ENCODE measurements around the gene SLC22A9. TPM values are rescaled to one million over a fixed set of nuclear protein-coding genes. Genes with fewer than 3 reads are reported as not detected.
"Not testable (repeated sequence)": the region's sequence is repeated elsewhere in the genome, so short reads cannot be mapped to it uniquely, and the experiment has no call there.

SLC22A9 gene
- total RNA-seq, 1 experiment from 2014 or later, result not detected

- no peak overlapping the region for H3K4me3 ChIP-seq
Measured at GRCh38 chr11:63417174-63417852, 47.7 kb downstream of the SLC22A9 start.

GRCh38 chr11:63427971-63428508 is 58.5 kb downstream of the SLC22A9 start:
- no peaks in the 10 kb centered on the region; the same call in none of the 2 replicates for H3K9me3 ChIP-seq (replicated peaks)

More at GRCh38 chr11:63417174-63417852, 47.7 kb downstream of the SLC22A9 start:
- Histone ChIP-seq H3K27ac (no peak overlapping the region), H3K9me3 (replicated peaks) (no peaks in the 10 kb centered on the region), H3K36me3 (no peaks in the 10 kb centered on the region), H3K27me3 (no peaks in the 10 kb centered on the region), H3K4me1 (no peaks in the 10 kb centered on the region)
- no peak for DNase-seq

GRCh38 chr11:63430731-63431130 is 61.1 kb downstream of the SLC22A9 start:
- DNase-seq; H3K27me3 ChIP-seq; H3K4me1 ChIP-seq; H3K9me3 ChIP-seq (replicated peaks); H3K27ac ChIP-seq; H3K36me3 ChIP-seq; H3K4me3 ChIP-seq: not testable (repeated sequence)

More at GRCh38 chr11:63427971-63428508, 58.5 kb downstream of the SLC22A9 start:
- no peaks in the 10 kb centered on the region for H3K4me1 ChIP-seq
- no peaks in the 10 kb centered on the region for H3K27me3 ChIP-seq
- no peak for DNase-seq
- H3K36me3 ChIP-seq, result no peaks in the 10 kb centered on the region
- no peak overlapping the region for H3K4me3 ChIP-seq
- no peak overlapping the region for H3K27ac ChIP-seq

GRCh38 chr11:63435351-63435750 is 65.8 kb downstream of the SLC22A9 start:
- H3K9me3 ChIP-seq (replicated peaks); H3K27ac ChIP-seq: not testable (repeated sequence)

GRCh38 chr11:63435831-63436230 is 66.2 kb downstream of the SLC22A9 start:
- not testable (repeated sequence) for H3K36me3 ChIP-seq; DNase-seq; H3K27me3 ChIP-seq; H3K27ac ChIP-seq; H3K4me3 ChIP-seq; H3K4me1 ChIP-seq; H3K9me3 ChIP-seq (replicated peaks)

More at GRCh38 chr11:63435351-63435750, 65.8 kb downstream of the SLC22A9 start:
- not testable (repeated sequence) for H3K27me3 ChIP-seq, H3K4me1 ChIP-seq, H3K4me3 ChIP-seq, H3K36me3 ChIP-seq, DNase-seq

- no peaks in the 10 kb centered on the region for H3K9me3 ChIP-seq (replicated peaks)
- H3K4me3 ChIP-seq, result no peak overlapping the region
- DNase-seq, result no peak
- no peak overlapping the region for H3K27ac ChIP-seq
- H3K36me3 ChIP-seq, result no peaks in the 10 kb centered on the region
- no peaks in the 10 kb centered on the region for H3K4me1 ChIP-seq
- no peaks in the 10 kb centered on the region for H3K27me3 ChIP-seq
Measured at GRCh38 chr11:63443714-63444113, 74.1 kb downstream of the SLC22A9 start.

GRCh38 chr11:63444160-63444559 is 74.6 kb downstream of the SLC22A9 start:
- no peak for DNase-seq
- no peak overlapping the region for H3K27ac ChIP-seq
- H3K27me3 ChIP-seq, result no peaks in the 10 kb centered on the region
- no peaks in the 10 kb centered on the region for H3K36me3 ChIP-seq
- no peak overlapping the region for H3K4me3 ChIP-seq
- no peaks in the 10 kb centered on the region for H3K4me1 ChIP-seq
- no peaks in the 10 kb centered on the region for H3K9me3 ChIP-seq (replicated peaks)

GRCh38 chr11:63445118-63445517 is 75.5 kb downstream of the SLC22A9 start:
- DNase-seq, result no peak
- no peaks in the 10 kb centered on the region for H3K4me1 ChIP-seq
- H3K4me3 ChIP-seq, result no peak overlapping the region
- H3K27ac ChIP-seq, result no peak overlapping the region
- no peaks in the 10 kb centered on the region for H3K36me3 ChIP-seq
- no peaks in the 10 kb centered on the region for H3K9me3 ChIP-seq (replicated peaks)
- no peaks in the 10 kb centered on the region for H3K27me3 ChIP-seq

GRCh38 chr11:63445720-63446119 is 76.1 kb downstream of the SLC22A9 start:
- Histone ChIP-seq H3K9me3 (replicated peaks) (no peaks in the 10 kb centered on the region), H3K27ac (no peak overlapping the region), H3K4me3 (no peak overlapping the region), H3K36me3 (no peaks in the 10 kb centered on the region), H3K27me3 (no peaks in the 10 kb centered on the region), H3K4me1 (no peaks in the 10 kb centered on the region)
- DNase-seq, result no peak

- H3K27ac ChIP-seq, result no peak overlapping the region
Measured at GRCh38 chr11:63448646-63449045, 79.1 kb downstream of the SLC22A9 start.

GRCh38 chr11:63459586-63459985 is 90.0 kb downstream of the SLC22A9 start:
- Histone ChIP-seq H3K9me3 (replicated peaks) (no peaks in the 10 kb centered on the region), H3K27me3 (peaks cover 3% of the 10 kb centered on the region; the same call in 1 of the 2 replicates), H3K4me1 (no peaks in the 10 kb centered on the region), H3K27ac (no peak overlapping the region), H3K4me3 (no peak overlapping the region), H3K36me3 (no peaks in the 10 kb centered on the region)
- DNase-seq, result no peak

More at GRCh38 chr11:63448646-63449045, 79.1 kb downstream of the SLC22A9 start:
- no peak for DNase-seq
- Histone ChIP-seq H3K4me3 (no peak overlapping the region), H3K4me1 (no peaks in the 10 kb centered on the region), H3K9me3 (replicated peaks) (no peaks in the 10 kb centered on the region), H3K27me3 (no peaks in the 10 kb centered on the region), H3K36me3 (no peaks in the 10 kb centered on the region)

Other genes starting within 250 kb of the SLC22A9 start
- gene SLC22A24, start 225.6 kb upstream of the SLC22A9 start, total RNA-seq (2014; rRNA removed; shearing (Covaris generic)), result not detected in 2 replicates
- gene SLC22A25, start 126.2 kb upstream of the SLC22A9 start, total RNA-seq (2014; rRNA removed; shearing (Covaris generic)), result not detected in 2 replicates
- 0.06 TPM in 1 of 2 replicates, not detected in the other for gene PLAAT5, start 121.4 kb downstream of the SLC22A9 start, total RNA-seq (2014; rRNA removed; shearing (Covaris generic))
- 0.14 TPM in 1 of 2 replicates, not detected in the other for gene LGALS12, start 136.3 kb downstream of the SLC22A9 start, total RNA-seq (2014; rRNA removed; shearing (Covaris generic))
- gene PLAAT4, start 167.0 kb downstream of the SLC22A9 start, total RNA-seq (2014; rRNA removed; shearing (Covaris generic)), result 0.18 and 0.38 TPM in 2 replicates
- not detected in 2 replicates for gene PLAAT2, start 193.6 kb downstream of the SLC22A9 start, total RNA-seq (2014; rRNA removed; shearing (Covaris generic))
- 7.7 and 10.0 TPM in 2 replicates for gene PLAAT3, start 244.6 kb downstream of the SLC22A9 start, total RNA-seq (2014; rRNA removed; shearing (Covaris generic))